Effector memory CD8-positive, alpha-beta T cell (primary cell): Measurements from ENCODE around the gene ZSCAN30.
A peak's percentile ranks its signal among the peaks of the same experiment; 100 is the strongest.
"Not testable (repeated sequence)": the region's sequence is repeated elsewhere in the genome, so short reads cannot be mapped to it uniquely, and the experiment has no call there.

ENCODE experiments used
- ATAC-seq: fragments of 150-1000 bp; cut with Tn5 transposase; replicated peaks from 2 replicates; pipeline ENCODE4 v1.10.0; 2021; ENCODE audit warnings: mild to moderate bottlenecking, moderate library complexity
- DNase-seq, 3 experiments: peaks; one replicate each; pipeline ENCODE4 v3.0.0; 2021
- H3K27ac Mint-ChIP-seq, 2 donors: one replicate each; pipeline ENCODE4 v1.8.0; 2022; ENCODE audit warnings: mild to moderate bottlenecking in 2 of 2, mixed read lengths in 2 of 2, moderate library complexity in 2 of 2
- H3K27me3 Mint-ChIP-seq, 2 donors: one replicate each; pipeline ENCODE4 v1.8.0; 2022; ENCODE audit warnings: mixed read lengths in 2 of 2
- H3K36me3 Mint-ChIP-seq: one replicate; pipeline ENCODE4 v1.8.0; 2022; ENCODE audit warnings: mild to moderate bottlenecking, moderate library complexity, mixed read lengths; ENCODE audit not compliant: insufficient read depth
- H3K4me1 Mint-ChIP-seq, 2 donors: one replicate each; pipeline ENCODE4 v1.8.0; 2022; ENCODE audit warnings: low read depth in 2 of 2, mixed read lengths in 2 of 2
- H3K4me3 Mint-ChIP-seq, 2 donors: one replicate each; pipeline ENCODE4 v1.8.0; 2022; ENCODE audit warnings: mild to moderate bottlenecking in 2 of 2, mixed read lengths in 2 of 2, moderate library complexity in 2 of 2
- H3K9me3 Mint-ChIP-seq, 2 donors: one replicate each; pipeline ENCODE4 v1.8.0; 2022; ENCODE audit warnings: mixed read lengths in 2 of 2

The ZSCAN30 gene

GRCh38 chr18:35240664-35241447, 49.2 kb downstream of the ZSCAN30 start, which contains the start of gene ZNF397:
ZNF397 (plus strand) TSS chr18:35241034; CDS start chr18:35242471, 1,437 bp downstream.
- Mint-ChIP-seq H3K27ac (peak within 1 kb of the TSS; percentile 99 to 100), H3K27me3 (no peaks in the 10 kb centered on the region), H3K4me3 (peak within 1 kb of the TSS; percentile 98 to 99), H3K9me3 (peaks cover 0 to 2% of the 10 kb centered on the region in 2 donors), H3K4me1 (peaks cover 4 to 16% of the 10 kb centered on the region in 2 donors), H3K36me3 (peaks cover 38% of the 10 kb centered on the region)
- ATAC-seq = peak; percentile 97
- DNase-seq = peak; percentile 93 to 94 (median 93)

GRCh38 chr18:35239314-35239713, 50.7 kb downstream of the ZSCAN30 start:
- H3K4me3 Mint-ChIP-seq = no peak overlapping the region
- peaks cover 4 to 9% of the 10 kb centered on the region in 2 donors for H3K4me1 Mint-ChIP-seq
- DNase-seq = no peak
- no peaks in the 10 kb centered on the region for H3K9me3 Mint-ChIP-seq
- ATAC-seq = no peak
- H3K27ac Mint-ChIP-seq = no peak overlapping the region
- peaks cover 23% of the 10 kb centered on the region for H3K36me3 Mint-ChIP-seq
- no peaks in the 10 kb centered on the region for H3K27me3 Mint-ChIP-seq

- Mint-ChIP-seq H3K27me3 (no peaks in the 10 kb centered on the region), H3K9me3 (no peaks in the 10 kb centered on the region), H3K4me1 (peaks cover 0 to 4% of the 10 kb centered on the region in 2 donors), H3K4me3 (no peak overlapping the region), H3K36me3 (peaks cover 16% of the 10 kb centered on the region), H3K27ac (no peak overlapping the region)
- ATAC-seq = no peak
- no peak for DNase-seq
These were observed 53.3 kb downstream of the ZSCAN30 start for GRCh38 chr18:35236571-35237363.

- Mint-ChIP-seq H3K27ac (peak overlapping the region; percentile 9 to 14), H3K9me3 (no peaks in the 10 kb centered on the region), H3K4me3 (peak overlapping the region; percentile 48 to 63), H3K27me3 (peaks cover 0 to 4% of the 10 kb centered on the region in 2 donors), H3K4me1 (peaks cover 3% of the 10 kb centered on the region in 2 donors), H3K36me3 (peaks cover 3% of the 10 kb centered on the region)
- DNase-seq = peak; percentile 74 to 81 (median 80)
- ATAC-seq = peak; percentile 97
These were observed 59.0 kb downstream of the ZSCAN30 start for GRCh38 chr18:35231052-35231451.

GRCh38 chr18:35227254-35227653, 62.8 kb downstream of the ZSCAN30 start:
- no peak overlapping the region for H3K27ac Mint-ChIP-seq
- ATAC-seq (no peak), DNase-seq (no peak)

GRCh38 chr18:35223797-35224196, 66.2 kb downstream of the ZSCAN30 start:
- Mint-ChIP-seq H3K27ac (no peak overlapping the region), H3K4me1 (no peaks in the 10 kb centered on the region), H3K9me3 (no peaks in the 10 kb centered on the region), H3K27me3 (no peaks in the 10 kb centered on the region), H3K4me3 (no peak overlapping the region), H3K36me3 (no peaks in the 10 kb centered on the region)
- DNase-seq (no peak), ATAC-seq (no peak)

More at GRCh38 chr18:35227254-35227653, 62.8 kb downstream of the ZSCAN30 start:
- Mint-ChIP-seq H3K27me3 (peaks cover 0 to 4% of the 10 kb centered on the region in 2 donors), H3K4me3 (no peak overlapping the region), H3K9me3 (no peaks in the 10 kb centered on the region), H3K4me1 (peaks cover 3% of the 10 kb centered on the region in 2 donors), H3K36me3 (peaks cover 3% of the 10 kb centered on the region)

- ATAC-seq = no peak
- no peak for DNase-seq
- Mint-ChIP-seq H3K4me1 (no peaks in the 10 kb centered on the region), H3K4me3 (no peak overlapping the region), H3K27ac (no peak overlapping the region), H3K27me3 (peaks cover 18% of the 10 kb centered on the region in 2 donors), H3K9me3 (no peaks in the 10 kb centered on the region), H3K36me3 (no peaks in the 10 kb centered on the region)
These were observed 69.6 kb downstream of the ZSCAN30 start for GRCh38 chr18:35220424-35220823.

- ATAC-seq, H3K9me3 Mint-ChIP-seq, H3K4me1 Mint-ChIP-seq, H3K27ac Mint-ChIP-seq, H3K36me3 Mint-ChIP-seq, DNase-seq, H3K4me3 Mint-ChIP-seq: not testable (repeated sequence)
- H3K27me3 Mint-ChIP-seq = peaks cover 18% of the 10 kb centered on the region in 2 donors
These were observed 70.7 kb downstream of the ZSCAN30 start for GRCh38 chr18:35219331-35219730.

- not testable (repeated sequence) for H3K4me1 Mint-ChIP-seq, H3K36me3 Mint-ChIP-seq, ATAC-seq, DNase-seq, H3K4me3 Mint-ChIP-seq, H3K9me3 Mint-ChIP-seq, H3K27ac Mint-ChIP-seq
- H3K27me3 Mint-ChIP-seq = peaks cover 18% of the 10 kb centered on the region in 2 donors
These were observed 73.4 kb downstream of the ZSCAN30 start for GRCh38 chr18:35216611-35217010.

GRCh38 chr18:35215026-35215425, 75.0 kb downstream of the ZSCAN30 start:
- Mint-ChIP-seq H3K36me3 (no peaks in the 10 kb centered on the region), H3K27me3 (peaks cover 18% of the 10 kb centered on the region in 2 donors), H3K4me3 (no peak overlapping the region), H3K4me1 (no peaks in the 10 kb centered on the region), H3K9me3 (no peaks in the 10 kb centered on the region), H3K27ac (no peak overlapping the region)
- ATAC-seq (no peak), DNase-seq (no peak)

GRCh38 chr18:35205746-35206458, 84.1 kb downstream of the ZSCAN30 start:
- not testable (repeated sequence) for H3K4me3 Mint-ChIP-seq, DNase-seq, H3K27ac Mint-ChIP-seq, ATAC-seq, H3K9me3 Mint-ChIP-seq, H3K4me1 Mint-ChIP-seq, H3K36me3 Mint-ChIP-seq
- H3K27me3 Mint-ChIP-seq = peaks cover 18 to 20% of the 10 kb centered on the region in 2 donors

GRCh38 chr18:35205199-35205712, 84.8 kb downstream of the ZSCAN30 start:
- peaks cover 18 to 20% of the 10 kb centered on the region in 2 donors for H3K27me3 Mint-ChIP-seq
- H3K36me3 Mint-ChIP-seq = no peaks in the 10 kb centered on the region
- H3K4me1 Mint-ChIP-seq = no peaks in the 10 kb centered on the region
- no peak overlapping the region for H3K4me3 Mint-ChIP-seq
- H3K9me3 Mint-ChIP-seq = no peaks in the 10 kb centered on the region
- H3K27ac Mint-ChIP-seq = no peak overlapping the region
- DNase-seq = no peak
- ATAC-seq = no peak

GRCh38 chr18:35203067-35203466, 87.0 kb downstream of the ZSCAN30 start:
- Mint-ChIP-seq H3K36me3 (peaks cover 2% of the 10 kb centered on the region), H3K9me3 (no peaks in the 10 kb centered on the region), H3K27ac (no peak overlapping the region), H3K4me1 (no peaks in the 10 kb centered on the region), H3K27me3 (peaks cover 27 to 30% of the 10 kb centered on the region in 2 donors), H3K4me3 (no peak overlapping the region)
- DNase-seq = no peak
- no peak for ATAC-seq
